ENCODE data around the gene CDK11A.
"Not testable (repeated sequence)": the region's sequence is repeated elsewhere in the genome, so short reads cannot be mapped to it uniquely, and the experiment has no call there.

The CDK11A gene

GRCh38 chr1:1666526-1666925 lies 57.6 kb downstream of the CDK11A start:
- no peak for DNase-seq
- Histone ChIP-seq H3K4me3 (ENCODE audit: low read depth, low read length) (no peak overlapping the region), H3K27ac (no peak overlapping the region), H3K27me3 (ENCODE audit: insufficient read depth, low read depth, severe bottlenecking) (no peaks in the 10 kb centered on the region), H3K36me3 (peaks cover 36% of the 10 kb centered on the region), H3K9me3 (ENCODE audit: severe bottlenecking) (no peaks in the 10 kb centered on the region)
- TF ChIP-seq CTCF (IDR thresholded peaks at IDR 0.05; ENCODE audit: low read depth, low read length): no peak

GRCh38 chr1:1665815-1666251 lies 58.3 kb downstream of the CDK11A start:
- peak; percentile 31 for DNase-seq
- peaks cover 29% of the 10 kb centered on the region for H3K36me3 ChIP-seq
- H3K27me3 ChIP-seq (ENCODE audit: insufficient read depth, low read depth, severe bottlenecking): no peaks in the 10 kb centered on the region

GRCh38 chr1:1664941-1665814 lies 59.0 kb downstream of the CDK11A start:
- no peak for TF ChIP-seq CTCF (IDR thresholded peaks at IDR 0.05; ENCODE audit: low read depth, low read length)
- H3K4me3 ChIP-seq (ENCODE audit: low read depth, low read length): no peak overlapping the region
- no peak for DNase-seq
- H3K9me3 ChIP-seq (ENCODE audit: severe bottlenecking): no peaks in the 10 kb centered on the region
- no peaks in the 10 kb centered on the region for H3K27me3 ChIP-seq (ENCODE audit: insufficient read depth, low read depth, severe bottlenecking)
- peaks cover 25% of the 10 kb centered on the region for H3K36me3 ChIP-seq
- H3K27ac ChIP-seq: no peak overlapping the region

More at GRCh38 chr1:1665815-1666251, 58.3 kb downstream of the CDK11A start:
- Histone ChIP-seq H3K4me3 (ENCODE audit: low read depth, low read length) (no peak overlapping the region), H3K9me3 (ENCODE audit: severe bottlenecking) (no peaks in the 10 kb centered on the region), H3K27ac (no peak overlapping the region)
- TF ChIP-seq CTCF (IDR thresholded peaks at IDR 0.05; ENCODE audit: low read depth, low read length): peak; percentile 84

GRCh38 chr1:1664318-1664717 lies 59.8 kb downstream of the CDK11A start:
- DNase-seq; H3K4me3 ChIP-seq (ENCODE audit: low read depth, low read length); H3K27ac ChIP-seq; H3K9me3 ChIP-seq (ENCODE audit: severe bottlenecking); H3K27me3 ChIP-seq (ENCODE audit: insufficient read depth, low read depth, severe bottlenecking): not testable (repeated sequence)
- peaks cover 21% of the 10 kb centered on the region for H3K36me3 ChIP-seq

- H3K36me3 ChIP-seq: peaks cover 20% of the 10 kb centered on the region
- H3K27ac ChIP-seq; H3K9me3 ChIP-seq (ENCODE audit: severe bottlenecking): not testable (repeated sequence)
These were observed 61.2 kb downstream of the CDK11A start for GRCh38 chr1:1662830-1663560.

GRCh38 chr1:1662392-1662791 lies 61.8 kb downstream of the CDK11A start:
- DNase-seq; H3K4me3 ChIP-seq (ENCODE audit: low read depth, low read length); H3K9me3 ChIP-seq (ENCODE audit: severe bottlenecking); H3K27me3 ChIP-seq (ENCODE audit: insufficient read depth, low read depth, severe bottlenecking); H3K27ac ChIP-seq: not testable (repeated sequence)
- H3K36me3 ChIP-seq: peaks cover 20% of the 10 kb centered on the region

More at GRCh38 chr1:1662830-1663560, 61.2 kb downstream of the CDK11A start:
- not testable (repeated sequence) for H3K27me3 ChIP-seq (ENCODE audit: insufficient read depth, low read depth, severe bottlenecking); DNase-seq; H3K4me3 ChIP-seq (ENCODE audit: low read depth, low read length)
